ENCODE results near the gene WNT2B. TPM values are rescaled to one million over a fixed set of nuclear protein-coding genes. Genes with fewer than 3 reads are reported as not detected.

Gene WNT2B
- total and polyA plus RNA-seq, 9 of the 15 experiments (the other 6 are each of a cell fraction or from before 2014, with no cell fraction given), result 0.02 to 0.06 (median 0.04) TPM; not detected in 3

DNA sequence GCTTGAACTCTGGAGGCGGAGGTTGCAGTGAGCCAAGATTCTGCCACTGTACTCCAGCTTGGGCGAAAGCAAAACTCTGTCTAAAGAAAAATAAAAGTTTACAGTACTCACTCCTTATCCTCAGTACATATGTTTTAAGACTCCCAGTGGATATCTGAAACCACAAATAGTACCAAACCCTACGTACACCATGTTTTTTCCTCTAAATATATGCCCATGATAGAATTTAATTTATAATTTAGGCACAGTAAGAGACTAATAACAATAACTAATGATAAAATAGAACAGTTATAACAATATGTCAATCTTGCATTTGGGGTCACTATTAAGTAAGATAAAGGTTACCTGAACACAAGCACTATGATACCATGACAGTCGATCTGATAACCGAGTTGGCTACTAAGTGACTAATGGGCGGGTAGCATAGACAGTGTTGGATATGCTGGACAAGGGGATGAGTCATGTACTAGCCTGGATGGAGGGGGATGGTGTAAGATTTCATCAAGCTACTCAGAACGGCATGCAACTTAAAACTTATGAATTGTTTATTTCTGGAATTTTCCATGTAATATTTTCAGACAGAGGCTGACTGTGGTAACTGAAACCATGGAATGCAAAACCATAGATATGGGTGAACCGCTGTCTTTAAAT, 66.5 kb downstream of the WNT2B start (continued):
- TF ChIP-seq ZFP91 (CRISPR knock-in tag; IDR thresholded peaks at IDR 0.05) (no peak), ZSCAN29 (IDR thresholded peaks at IDR 0.05) (no peak), MAZ (CRISPR knock-in tag; conservative IDR thresholded peaks at IDR 0.05 in 1 of 2, IDR thresholded peaks at IDR 0.05 in 1 of 2) (peak in 1 of 2 experiments; percentile 42; a peak in 1 of 4 replicates), TEAD4 (IDR thresholded peaks at IDR 0.05; ENCODE audit: low read length) (no peak), TEAD4 (CRISPR knock-in tag; IDR thresholded peaks at IDR 0.05; ENCODE audit: borderline replicate concordance) (no peak), C11orf30 (IDR thresholded peaks at IDR 0.05; ENCODE audit: low read depth) (peak; percentile 40; the same call in 1 of the 2 replicates), SOX6 (IDR thresholded peaks at IDR 0.05) (peak; percentile 84), ZNF121 (CRISPR knock-in tag; conservative IDR thresholded peaks at IDR 0.05) (no peak), ADNP (tag; IDR thresholded peaks at IDR 0.05) (no peak), ZNF41 (CRISPR knock-in tag; conservative IDR thresholded peaks at IDR 0.05) (no peak), FOS (IDR thresholded peaks at IDR 0.05; ENCODE audit: extremely low read depth, insufficient read length) (peak; percentile 76), SMAD3 (CRISPR knock-in tag; conservative IDR thresholded peaks at IDR 0.05) (no peak; the same call in 1 of the 2 replicates), TCF7 (IDR thresholded peaks at IDR 0.05; ENCODE audit: borderline replicate concordance) (no peak), ZNF592 (IDR thresholded peaks at IDR 0.05) (peak; percentile 53; the same call in 1 of the 2 replicates), EP300 (IDR thresholded peaks at IDR 0.05; ENCODE audit: low read length) (peak; percentile 74), GATA2 (CRISPR knock-in tag; IDR thresholded peaks at IDR 0.05) (peak; percentile 32; the same call in 1 of the 2 replicates), RCOR1 (IDR thresholded peaks at IDR 0.05; ENCODE audit: borderline replicate concordance in 1 of 2, low read depth in 2 of 2, low read length in 2 of 2) (peak in 1 of 2 experiments; percentile 77; a peak in 2 of 4 replicates), RFX1 (IDR thresholded peaks at IDR 0.05) (0 out of 2 replicates have a peak, but pooled peaks have one; percentile 19), ZFX (CRISPR knock-in tag; IDR thresholded peaks at IDR 0.05) (no peak), TFAM (CRISPR knock-in tag; conservative IDR thresholded peaks at IDR 0.05) (no peak), ZNF354B (CRISPR knock-in tag; IDR thresholded peaks at IDR 0.05) (no peak)
- TF ChIP-seq, protein P1, sequence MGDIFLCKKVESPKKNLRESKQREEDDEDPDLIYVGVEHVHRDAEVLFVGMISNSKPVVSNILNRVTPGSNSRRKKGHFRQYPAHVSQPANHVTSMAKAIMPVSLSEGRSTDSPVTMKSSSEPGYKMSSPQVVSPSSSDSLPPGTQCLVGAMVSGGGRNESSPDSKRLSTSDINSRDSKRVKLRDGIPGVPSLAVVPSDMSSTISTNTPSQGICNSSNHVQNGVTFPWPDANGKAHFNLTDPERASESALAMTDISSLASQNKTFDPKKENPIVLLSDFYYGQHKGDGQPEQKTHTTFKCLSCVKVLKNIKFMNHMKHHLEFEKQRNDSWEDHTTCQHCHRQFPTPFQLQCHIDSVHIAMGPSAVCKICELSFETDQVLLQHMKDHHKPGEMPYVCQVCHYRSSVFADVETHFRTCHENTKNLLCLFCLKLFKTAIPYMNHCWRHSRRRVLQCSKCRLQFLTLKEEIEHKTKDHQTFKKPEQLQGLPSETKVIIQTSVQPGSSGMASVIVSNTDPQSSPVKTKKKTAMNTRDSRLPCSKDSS (IDR thresholded peaks at IDR 0.05; ENCODE audit: low read depth, partially characterized antibody), result no peak

Measured in K562 (cell line).